GM12878 (cell line): ENCODE data around the gene CLASRP. TPM values are rescaled to one million over a fixed set of nuclear protein-coding genes. Genes with fewer than 3 reads are reported as not detected.

ENCODE experiments used
- CBX5 ChIP-seq: sonication (generic); IDR thresholded peaks from 2 replicates; pipeline ENCODE4 v1.6.1; 2016; ENCODE audit warnings: low read depth, moderate library complexity, mild to moderate bottlenecking, inconsistent platforms
- CHD2 ChIP-seq: IDR thresholded peaks from 2 replicates; pipeline ENCODE4 v1.6.1; 2011; ENCODE audit warnings: low read depth, low read length, improper control_type of control experiment, borderline replicate concordance
- CHD4 ChIP-seq: fragments of 200-600 bp; sonication (generic); IDR thresholded peaks from 2 replicates; pipeline ENCODE4 v1.6.1; 2016; ENCODE audit warnings: mild to moderate bottlenecking
- CREM ChIP-seq: IDR thresholded peaks from 2 replicates; pipeline ENCODE4 v1.6.1; 2014; ENCODE audit warnings: antibody characterized with exemption, low read depth
- EED ChIP-seq: sonication (generic); IDR thresholded peaks from 2 replicates; pipeline ENCODE4 v1.6.1; 2016; ENCODE audit warnings: antibody characterized with exemption, low read depth
- ETV6 ChIP-seq, 2 experiments: fragments of 450-650 bp in 1 of 2; IDR thresholded peaks in 1 of 2; conservative IDR thresholded peaks in 1 of 2; 2 replicates each; pipeline ENCODE4 v1.6.1; 2014; ENCODE audit warnings: antibody characterized with exemption in 1 of 2, borderline replicate concordance in 1 of 2, low read depth in 1 of 2, mild to moderate bottlenecking in 1 of 2, moderate library complexity in 1 of 2
- HDAC6 ChIP-seq: fragments of 200-600 bp; sonication (generic); IDR thresholded peaks from one replicate; pipeline ENCODE4 v1.8.0; 2017; ENCODE audit warnings: antibody characterized with exemption; ENCODE audit not compliant: unreplicated experiment
- KAT2A ChIP-seq: conservative IDR thresholded peaks from 2 replicates; pipeline ENCODE4 v1.6.1; 2011; ENCODE audit warnings: low read depth, low read length; ENCODE audit not compliant: control insufficient read depth
- MEF2A ChIP-seq: IDR thresholded peaks from 2 replicates; pipeline ENCODE4 v1.6.1; 2011; ENCODE audit warnings: low read depth, mild to moderate bottlenecking, low read length, moderate library complexity; ENCODE audit not compliant: insufficient read depth
- MYC ChIP-seq: IDR thresholded peaks from 2 replicates; pipeline ENCODE4 v1.6.1; 2011; ENCODE audit warnings: mild to moderate bottlenecking, low read length, moderate library complexity, inconsistent platforms; ENCODE audit not compliant: insufficient read depth, insufficient replicate concordance, insufficient read length, severe bottlenecking
- NRF1 ChIP-seq: conservative IDR thresholded peaks from 2 replicates; pipeline ENCODE4 v1.6.1; 2011; ENCODE audit warnings: mild to moderate bottlenecking, low read depth, low read length, improper control_type of control experiment
- POLR2AphosphoS5 ChIP-seq: IDR thresholded peaks from 2 replicates; pipeline ENCODE4 v1.6.1; 2011; ENCODE audit warnings: mild to moderate bottlenecking, low read length, inconsistent platforms
- RAD21 ChIP-seq: IDR thresholded peaks from 2 replicates; pipeline ENCODE4 v1.6.1; 2011; ENCODE audit warnings: mild to moderate bottlenecking, low read depth, low read length, moderate library complexity; ENCODE audit not compliant: insufficient read depth
- RAD51 ChIP-seq: fragments of 450-650 bp; IDR thresholded peaks from 2 replicates; pipeline ENCODE4 v1.6.1; 2016; ENCODE audit warnings: moderate library complexity, mild to moderate bottlenecking, inconsistent platforms
- RCOR1 ChIP-seq: conservative IDR thresholded peaks from 2 replicates; pipeline ENCODE4 v1.6.1; 2012; ENCODE audit warnings: low read depth, low read length, improper control_type of control experiment
- SREBF1 ChIP-seq: IDR thresholded peaks from 2 replicates; pipeline ENCODE4 v1.6.1; 2012; ENCODE audit warnings: mild to moderate bottlenecking, low read length
- TAF1 ChIP-seq: IDR thresholded peaks from 2 replicates; pipeline ENCODE4 v1.6.1; 2011; ENCODE audit warnings: mild to moderate bottlenecking, low read depth, low read length, borderline replicate concordance
- TARDBP ChIP-seq: IDR thresholded peaks from 2 replicates; pipeline ENCODE4 v1.6.1; 2016; ENCODE audit warnings: borderline replicate concordance
- TBL1XR1 ChIP-seq: IDR thresholded peaks from 2 replicates; pipeline ENCODE4 v1.6.1; 2012; ENCODE audit warnings: low read depth, low read length, improper control_type of control experiment
- TCF12 ChIP-seq: IDR thresholded peaks from 2 replicates; pipeline ENCODE4 v1.6.1; 2011; ENCODE audit warnings: low read depth, mild to moderate bottlenecking, low read length
- ZBED1 ChIP-seq: IDR thresholded peaks from 2 replicates; pipeline ENCODE4 v1.6.1; 2016; ENCODE audit warnings: borderline replicate concordance
- ZNF24 ChIP-seq: fragments of 450-650 bp; IDR thresholded peaks from 2 replicates; pipeline ENCODE4 v1.6.1; 2017; ENCODE audit warnings: antibody characterized with exemption, mild to moderate bottlenecking
- polyA plus RNA-seq, 11 experiments: library from polyadenylated mRNA; depleted of rRNA in 4 of 11; unstranded in 6 of 11; stranded (reverse) in 5 of 11; fragments of >200 nt; fragmentation: Nextera tagmentation in 4 of 11; fragmentation: Illumina TruSeq in 1 of 11; extraction: Ambion mirVana in 4 of 11; extraction: Trizol in 1 of 11; gene quantifications; 1 replicate in 1 of 11; 2 replicates in 10 of 11; pipeline versions ENCODE4 v1.2.1 to v1.2.3, GENCODE V29; 2011 to 2016; ENCODE audit warnings: inconsistent platforms in 2 of 11, missing spikeins in 2 of 11, low read depth in 1 of 11
- total RNA-seq, 4 experiments: library from RNA; depleted of rRNA in 3 of 4; stranded (reverse); fragments of >200 nt in 3 of 4; fragmentation: Illumina TruSeq in 1 of 4; extraction: Trizol in 1 of 4; gene quantifications; 2 replicates each; pipeline versions ENCODE4 v1.2.1 to v1.2.3, GENCODE V29; 2013 to 2021
- TF ChIP-seq, protein P1 (sequence below): IDR thresholded peaks from 2 replicates; pipeline ENCODE4 v1.6.1; 2011; ENCODE audit warnings: low read depth, mild to moderate bottlenecking, low read length, moderate library complexity, borderline replicate concordance; ENCODE audit errors: extremely low read depth
- TF ChIP-seq, protein P2 (sequence below): fragments of 450-650 bp; IDR thresholded peaks from 2 replicates; pipeline ENCODE4 v1.6.1; 2014; ENCODE audit warnings: mild to moderate bottlenecking
- TF ChIP-seq, protein P3 (sequence below): IDR thresholded peaks from 2 replicates; pipeline ENCODE4 v1.6.1; 2011; ENCODE audit warnings: borderline replicate concordance, low read depth, mild to moderate bottlenecking, moderate library complexity, low read length; ENCODE audit not compliant: insufficient read depth, poor library complexity, severe bottlenecking
- TF ChIP-seq, protein P4 (sequence below): IDR thresholded peaks from 2 replicates; pipeline ENCODE4 v1.6.1; 2012; ENCODE audit warnings: low read depth, low read length, improper control_type of control experiment

CLASRP gene
- total and polyA plus RNA-seq, 10 of the 15 experiments (the other 5 are each of a cell fraction or from before 2014, with no cell fraction given): 0.68 to 75.8 (median 30.2) TPM

DNA sequence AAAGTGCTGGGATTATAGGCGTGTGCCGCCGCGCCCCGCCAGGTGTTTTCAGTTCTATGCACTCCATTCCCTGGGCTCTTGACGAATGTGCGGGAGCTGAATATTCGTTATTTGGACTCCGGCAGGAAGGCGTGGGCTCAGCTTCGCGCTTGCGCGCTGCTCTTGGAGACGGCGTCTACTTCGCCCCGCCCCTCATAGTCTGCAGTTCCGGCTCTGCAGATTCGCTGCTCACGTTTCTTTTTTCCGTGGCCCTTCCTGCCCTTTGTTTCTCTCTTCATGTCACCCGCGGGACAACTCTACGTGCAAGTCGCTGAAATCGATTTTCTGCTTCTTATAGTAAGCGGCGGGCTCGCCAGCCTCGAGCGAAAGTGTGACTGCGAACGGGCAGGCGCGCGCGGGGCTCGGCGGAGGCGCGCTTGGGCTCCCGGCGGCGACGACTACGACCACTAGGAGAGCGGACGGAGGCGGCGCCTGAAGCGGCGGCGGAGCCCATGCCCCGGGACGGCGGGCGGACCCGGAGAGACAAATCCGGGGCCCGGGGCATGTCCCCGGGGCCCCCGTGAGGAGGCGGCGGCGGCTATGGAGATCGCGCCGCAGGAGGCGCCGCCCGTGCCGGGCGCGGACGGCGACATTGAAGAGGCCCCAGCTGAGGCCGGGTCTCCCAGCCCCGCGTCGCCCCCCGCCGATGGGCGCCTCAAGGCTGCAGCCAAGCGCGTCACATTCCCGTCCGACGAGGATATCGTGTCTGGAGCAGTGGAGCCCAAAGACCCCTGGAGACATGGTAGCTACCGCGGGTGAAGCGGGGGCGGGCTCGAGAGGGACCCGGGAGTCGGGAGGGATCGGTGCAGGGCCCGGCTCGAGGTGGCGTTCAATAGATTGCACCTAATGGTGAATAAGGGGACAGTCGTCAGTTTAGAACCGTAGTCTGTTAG lies 54.2 kb downstream of the CLASRP start, which contains the start of gene PPP1R37 (continued):
- TF ChIP-seq MEF2A: no peak
- TF ChIP-seq, protein P1, sequence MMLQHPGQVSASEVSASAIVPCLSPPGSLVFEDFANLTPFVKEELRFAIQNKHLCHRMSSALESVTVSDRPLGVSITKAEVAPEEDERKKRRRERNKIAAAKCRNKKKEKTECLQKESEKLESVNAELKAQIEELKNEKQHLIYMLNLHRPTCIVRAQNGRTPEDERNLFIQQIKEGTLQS: no peak
- TF ChIP-seq RCOR1: no peak
- no peak for TF ChIP-seq HDAC6
- peak; percentile 50 for TF ChIP-seq MYC
- no peak for TF ChIP-seq KAT2A
- TF ChIP-seq, protein P2, sequence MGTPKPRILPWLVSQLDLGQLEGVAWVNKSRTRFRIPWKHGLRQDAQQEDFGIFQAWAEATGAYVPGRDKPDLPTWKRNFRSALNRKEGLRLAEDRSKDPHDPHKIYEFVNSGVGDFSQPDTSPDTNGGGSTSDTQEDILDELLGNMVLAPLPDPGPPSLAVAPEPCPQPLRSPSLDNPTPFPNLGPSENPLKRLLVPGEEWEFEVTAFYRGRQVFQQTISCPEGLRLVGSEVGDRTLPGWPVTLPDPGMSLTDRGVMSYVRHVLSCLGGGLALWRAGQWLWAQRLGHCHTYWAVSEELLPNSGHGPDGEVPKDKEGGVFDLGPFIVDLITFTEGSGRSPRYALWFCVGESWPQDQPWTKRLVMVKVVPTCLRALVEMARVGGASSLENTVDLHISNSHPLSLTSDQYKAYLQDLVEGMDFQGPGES: no peak
- TF ChIP-seq SREBF1: no peak
- TF ChIP-seq EED: peak; percentile 75
- no peak; the same call in 1 of the 2 replicates for TF ChIP-seq POLR2AphosphoS5
- no peak for TF ChIP-seq ETV6 (conservative IDR thresholded peaks at IDR 0.05 in 1 of 2, IDR thresholded peaks at IDR 0.05 in 1 of 2; ENCODE audit: borderline replicate concordance in 1 of 2, low read depth in 1 of 2)
- peak; percentile 73 for TF ChIP-seq TCF12
- no peak for TF ChIP-seq RAD51
- 0 out of 2 replicates have a peak, but pooled peaks have one; percentile 66 for TF ChIP-seq TARDBP
- TF ChIP-seq CHD4: no peak
- TF ChIP-seq TBL1XR1: peak; percentile 67; the same call in 1 of the 2 replicates
- TF ChIP-seq CREM: peak; percentile 79
- TF ChIP-seq NRF1: peak; percentile 63
- TF ChIP-seq TAF1: no peak
- TF ChIP-seq, protein P3, sequence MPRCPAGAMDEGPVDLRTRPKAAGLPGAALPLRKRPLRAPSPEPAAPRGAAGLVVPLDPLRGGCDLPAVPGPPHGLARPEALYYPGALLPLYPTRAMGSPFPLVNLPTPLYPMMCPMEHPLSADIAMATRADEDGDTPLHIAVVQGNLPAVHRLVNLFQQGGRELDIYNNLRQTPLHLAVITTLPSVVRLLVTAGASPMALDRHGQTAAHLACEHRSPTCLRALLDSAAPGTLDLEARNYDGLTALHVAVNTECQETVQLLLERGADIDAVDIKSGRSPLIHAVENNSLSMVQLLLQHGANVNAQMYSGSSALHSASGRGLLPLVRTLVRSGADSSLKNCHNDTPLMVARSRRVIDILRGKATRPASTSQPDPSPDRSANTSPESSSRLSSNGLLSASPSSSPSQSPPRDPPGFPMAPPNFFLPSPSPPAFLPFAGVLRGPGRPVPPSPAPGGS: no peak
- no peak for TF ChIP-seq CBX5
- TF ChIP-seq CHD2: peak; percentile 56; the same call in 1 of the 2 replicates
- no peak for TF ChIP-seq ZBED1
- TF ChIP-seq RAD21: no peak
- TF ChIP-seq, protein P4, sequence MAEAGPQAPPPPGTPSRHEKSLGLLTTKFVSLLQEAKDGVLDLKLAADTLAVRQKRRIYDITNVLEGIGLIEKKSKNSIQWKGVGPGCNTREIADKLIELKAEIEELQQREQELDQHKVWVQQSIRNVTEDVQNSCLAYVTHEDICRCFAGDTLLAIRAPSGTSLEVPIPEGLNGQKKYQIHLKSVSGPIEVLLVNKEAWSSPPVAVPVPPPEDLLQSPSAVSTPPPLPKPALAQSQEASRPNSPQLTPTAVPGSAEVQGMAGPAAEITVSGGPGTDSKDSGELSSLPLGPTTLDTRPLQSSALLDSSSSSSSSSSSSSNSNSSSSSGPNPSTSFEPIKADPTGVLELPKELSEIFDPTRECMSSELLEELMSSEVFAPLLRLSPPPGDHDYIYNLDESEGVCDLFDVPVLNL: 0 out of 2 replicates have a peak, but pooled peaks have one; percentile 21
- TF ChIP-seq ZNF24: 0 out of 2 replicates have a peak, but pooled peaks have one; percentile 50
